Activated CD4-positive, alpha-beta memory T cell treated with anti-CD3 and anti-CD28 coated beads for 36 hours (primary cell): ENCODE results near the gene ABCA12. TPM values are rescaled to one million over a fixed set of nuclear protein-coding genes. Genes with fewer than 3 reads are reported as not detected.
"Not testable (repeated sequence)": the region's sequence is repeated elsewhere in the genome, so short reads cannot be mapped to it uniquely, and the experiment has no call there.

Experiments used
- CTCF ChIA-PET: fragments of 350-600 bp; sonication (Branson Sonifier 250); formaldehyde crosslinking; loops from one replicate; lab custom pipeline; 2021; ENCODE audit warnings: antibody characterized with exemption, inconsistent platforms; lab: Charles Lee
- POLR2A ChIA-PET: fragments of 350-600 bp; sonication (Branson Sonifier 250); formaldehyde crosslinking; loops from one replicate; lab custom pipeline; 2021; ENCODE audit warnings: antibody characterized with exemption; lab: Charles Lee
- DNase-seq: peaks from one replicate; pipeline ENCODE4 v3.0.0-alpha.2; 2020
- H3K27ac Mint-ChIP-seq: one replicate; pipeline ENCODE4 v1.8.0; 2021; ENCODE audit warnings: mixed read lengths
- H3K27me3 Mint-ChIP-seq: one replicate; pipeline ENCODE4 v1.8.0; 2021; ENCODE audit warnings: mixed read lengths
- H3K36me3 Mint-ChIP-seq: one replicate; pipeline ENCODE4 v1.8.0; 2021; ENCODE audit warnings: mixed read lengths
- H3K4me1 Mint-ChIP-seq: one replicate; pipeline ENCODE4 v1.8.0; 2021; ENCODE audit warnings: low read depth, mixed read lengths
- H3K4me3 Mint-ChIP-seq: one replicate; pipeline ENCODE4 v1.8.0; 2021; ENCODE audit warnings: mild to moderate bottlenecking, mixed read lengths
- H3K9me3 Mint-ChIP-seq: one replicate; pipeline ENCODE4 v1.8.0; 2021; ENCODE audit warnings: mixed read lengths
- intact Hi-C: fragments of 100-400 bp; cut with micrococcal nuclease; formaldehyde crosslinking; loops from one replicate; pipeline ENCODE4 v1.15.1; 2023
- total RNA-seq, 2 experiments: library from RNA; stranded (reverse); gene quantifications; one replicate each; pipeline ENCODE4 v1.2.3, GENCODE V29; 2021

ABCA12 gene, protein sequence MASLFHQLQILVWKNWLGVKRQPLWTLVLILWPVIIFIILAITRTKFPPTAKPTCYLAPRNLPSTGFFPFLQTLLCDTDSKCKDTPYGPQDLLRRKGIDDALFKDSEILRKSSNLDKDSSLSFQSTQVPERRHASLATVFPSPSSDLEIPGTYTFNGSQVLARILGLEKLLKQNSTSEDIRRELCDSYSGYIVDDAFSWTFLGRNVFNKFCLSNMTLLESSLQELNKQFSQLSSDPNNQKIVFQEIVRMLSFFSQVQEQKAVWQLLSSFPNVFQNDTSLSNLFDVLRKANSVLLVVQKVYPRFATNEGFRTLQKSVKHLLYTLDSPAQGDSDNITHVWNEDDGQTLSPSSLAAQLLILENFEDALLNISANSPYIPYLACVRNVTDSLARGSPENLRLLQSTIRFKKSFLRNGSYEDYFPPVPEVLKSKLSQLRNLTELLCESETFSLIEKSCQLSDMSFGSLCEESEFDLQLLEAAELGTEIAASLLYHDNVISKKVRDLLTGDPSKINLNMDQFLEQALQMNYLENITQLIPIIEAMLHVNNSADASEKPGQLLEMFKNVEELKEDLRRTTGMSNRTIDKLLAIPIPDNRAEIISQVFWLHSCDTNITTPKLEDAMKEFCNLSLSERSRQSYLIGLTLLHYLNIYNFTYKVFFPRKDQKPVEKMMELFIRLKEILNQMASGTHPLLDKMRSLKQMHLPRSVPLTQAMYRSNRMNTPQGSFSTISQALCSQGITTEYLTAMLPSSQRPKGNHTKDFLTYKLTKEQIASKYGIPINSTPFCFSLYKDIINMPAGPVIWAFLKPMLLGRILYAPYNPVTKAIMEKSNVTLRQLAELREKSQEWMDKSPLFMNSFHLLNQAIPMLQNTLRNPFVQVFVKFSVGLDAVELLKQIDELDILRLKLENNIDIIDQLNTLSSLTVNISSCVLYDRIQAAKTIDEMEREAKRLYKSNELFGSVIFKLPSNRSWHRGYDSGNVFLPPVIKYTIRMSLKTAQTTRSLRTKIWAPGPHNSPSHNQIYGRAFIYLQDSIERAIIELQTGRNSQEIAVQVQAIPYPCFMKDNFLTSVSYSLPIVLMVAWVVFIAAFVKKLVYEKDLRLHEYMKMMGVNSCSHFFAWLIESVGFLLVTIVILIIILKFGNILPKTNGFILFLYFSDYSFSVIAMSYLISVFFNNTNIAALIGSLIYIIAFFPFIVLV (N-terminal part only)
- not detected for total RNA-seq

DNA sequence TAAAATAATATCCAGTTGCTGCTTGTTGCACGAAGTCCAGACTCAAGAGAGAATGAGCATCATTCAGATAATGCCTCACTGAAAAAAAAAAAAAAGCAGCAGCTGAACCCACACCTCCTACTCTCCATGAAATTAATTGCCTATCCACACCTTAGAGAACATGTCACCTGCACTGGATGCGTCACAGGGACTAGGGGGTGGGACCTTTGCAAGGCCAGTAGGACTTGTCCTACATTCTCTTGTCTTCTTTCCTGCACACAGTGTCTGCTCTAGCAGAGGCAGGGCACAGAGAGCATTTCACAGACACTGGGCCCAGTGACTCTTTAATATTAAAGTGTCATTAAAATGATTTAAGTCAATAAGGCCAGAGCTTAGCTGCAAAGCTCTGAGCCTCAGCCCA is at the start of gene ABCA12:
TSS of gene ABCA12 (minus strand) at position 148 of the 400 bp plus-strand sequence. CDS start 418 bp downstream, outside the sequence.
- no peak for DNase-seq
- Mint-ChIP-seq H3K36me3 (no peaks in the 10 kb centered on the region), H3K4me1 (no peaks in the 10 kb centered on the region), H3K27me3 (no peaks in the 10 kb centered on the region), H3K4me3 (no peak within 1 kb of the TSS), H3K27ac (no peak within 1 kb of the TSS), H3K9me3 (peaks cover 2% of the 10 kb centered on the region)
- ChIA-PET CTCF (no interaction called here), POLR2A (no interaction called here)
- intact Hi-C loops, result no loop called here

DNA sequence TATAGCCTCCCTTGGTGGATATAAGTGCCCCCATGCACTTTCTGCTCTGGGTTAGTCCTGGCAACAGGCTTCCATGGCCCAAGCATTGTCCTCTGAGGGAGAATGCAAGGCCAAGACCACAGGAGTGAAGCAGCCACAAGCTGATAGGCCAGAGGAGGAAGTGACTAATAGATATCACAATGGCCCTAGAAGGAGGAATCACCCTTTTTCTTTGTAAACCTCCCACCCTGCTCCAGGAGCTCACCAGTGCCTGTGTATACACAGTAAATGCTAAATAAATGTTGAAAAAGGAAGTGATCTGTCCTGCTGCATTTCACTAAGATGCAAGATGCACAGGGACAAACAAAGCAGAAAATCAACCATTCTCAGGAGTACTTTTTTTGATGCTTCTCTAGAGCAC is 49.7 kb upstream of the ABCA12 start:
- DNase-seq, result no peak
- peaks cover 15% of the 10 kb centered on the region for H3K27me3 Mint-ChIP-seq
- POLR2A ChIA-PET, result no interaction called here
- H3K27ac Mint-ChIP-seq, result no peak overlapping the region
- no peak overlapping the region for H3K4me3 Mint-ChIP-seq
- CTCF ChIA-PET, result no interaction called here
- H3K36me3 Mint-ChIP-seq, result no peaks in the 10 kb centered on the region
- intact Hi-C loops, result no loop called here
- no peaks in the 10 kb centered on the region for H3K4me1 Mint-ChIP-seq
- H3K9me3 Mint-ChIP-seq, result no peaks in the 10 kb centered on the region

DNA sequence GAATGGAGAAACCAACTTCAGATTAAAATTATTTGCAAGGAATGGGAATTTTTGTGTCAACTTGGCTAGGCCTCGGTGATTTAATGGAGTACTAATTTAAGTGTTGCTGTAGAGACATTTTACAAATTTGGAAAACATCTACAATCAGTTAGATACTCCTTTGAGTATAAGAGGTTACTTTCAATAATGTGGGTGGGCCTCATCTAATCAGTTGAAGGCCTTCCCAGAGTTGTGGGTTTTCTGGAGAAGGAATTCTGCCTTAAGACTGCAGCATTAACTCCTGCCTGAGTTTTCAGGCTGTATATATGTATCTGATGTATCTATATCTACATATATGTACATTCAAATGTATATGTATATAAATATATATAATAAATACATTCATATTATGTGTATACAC is 47.6 kb upstream of the ABCA12 start:
- intact Hi-C loops, result no loop called here
- POLR2A ChIA-PET, result no interaction called here
- Mint-ChIP-seq H3K4me1 (no peaks in the 10 kb centered on the region), H3K27me3 (peaks cover 15% of the 10 kb centered on the region), H3K36me3 (no peaks in the 10 kb centered on the region), H3K9me3 (no peaks in the 10 kb centered on the region), H3K4me3 (no peak overlapping the region), H3K27ac (no peak overlapping the region)
- CTCF ChIA-PET, result no interaction called here
- no peak for DNase-seq

DNA sequence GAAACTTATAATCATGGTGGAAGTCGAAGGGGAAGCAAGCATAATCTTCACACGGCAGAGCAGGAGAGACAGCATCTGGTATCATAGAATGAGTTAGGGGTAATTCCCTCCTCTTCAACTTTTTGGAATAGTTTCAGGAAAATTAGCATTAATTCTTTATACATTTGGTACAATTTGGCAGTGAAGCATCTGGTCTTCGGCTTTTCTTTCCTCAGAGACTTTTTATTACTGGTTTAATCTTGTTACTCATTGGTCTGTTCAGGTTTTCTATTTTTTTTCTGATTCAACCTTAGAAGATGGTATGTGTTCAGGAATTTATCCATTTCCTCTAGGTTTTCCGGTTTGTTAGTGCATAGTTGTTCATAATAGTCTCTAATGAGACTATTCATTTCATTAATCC is 39.7 kb upstream of the ABCA12 start:
- H3K4me3 Mint-ChIP-seq, result no peak overlapping the region
- CTCF ChIA-PET, result no interaction called here
- POLR2A ChIA-PET, result no interaction called here

DNA sequence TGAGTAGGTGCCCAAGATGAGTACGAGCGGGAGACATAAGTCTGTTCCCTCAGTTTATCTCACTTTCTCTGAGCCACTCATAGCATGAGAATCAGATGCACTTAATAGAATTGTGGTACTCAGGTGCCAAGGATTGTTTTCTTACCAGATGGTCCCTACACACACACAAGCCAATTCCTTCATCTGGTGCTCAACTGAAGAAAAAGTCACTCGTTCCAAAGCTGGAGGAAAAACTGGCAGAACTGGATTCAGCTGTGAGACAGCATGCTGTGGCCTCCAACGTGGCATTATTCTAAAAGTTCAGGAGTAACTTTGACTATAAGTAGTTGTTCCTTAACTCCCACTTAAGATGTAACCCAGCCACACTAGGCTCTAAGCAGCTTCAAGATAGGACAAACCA is 33.4 kb upstream of the ABCA12 start:
- Mint-ChIP-seq H3K36me3 (no peaks in the 10 kb centered on the region), H3K27ac (no peak overlapping the region), H3K4me1 (peaks cover 16% of the 10 kb centered on the region), H3K4me3 (no peak overlapping the region), H3K9me3 (no peaks in the 10 kb centered on the region), H3K27me3 (no peaks in the 10 kb centered on the region)
- no peak for DNase-seq
- ChIA-PET CTCF (interaction anchor here (0.6 kb wide), 1 partner anchor 25 kb away, joined by 3 read pairs; no protein-coding TSS in a partner anchor), POLR2A (no interaction called here)
- intact Hi-C loops, result no loop called here

More for the DNA sequence above, 39.7 kb upstream of the ABCA12 start:
- Mint-ChIP-seq H3K9me3 (no peaks in the 10 kb centered on the region), H3K27me3 (peaks cover 5% of the 10 kb centered on the region), H3K27ac (no peak overlapping the region), H3K4me1 (no peaks in the 10 kb centered on the region), H3K36me3 (no peaks in the 10 kb centered on the region)
- no peak for DNase-seq
- intact Hi-C loops, result no loop called here

DNA sequence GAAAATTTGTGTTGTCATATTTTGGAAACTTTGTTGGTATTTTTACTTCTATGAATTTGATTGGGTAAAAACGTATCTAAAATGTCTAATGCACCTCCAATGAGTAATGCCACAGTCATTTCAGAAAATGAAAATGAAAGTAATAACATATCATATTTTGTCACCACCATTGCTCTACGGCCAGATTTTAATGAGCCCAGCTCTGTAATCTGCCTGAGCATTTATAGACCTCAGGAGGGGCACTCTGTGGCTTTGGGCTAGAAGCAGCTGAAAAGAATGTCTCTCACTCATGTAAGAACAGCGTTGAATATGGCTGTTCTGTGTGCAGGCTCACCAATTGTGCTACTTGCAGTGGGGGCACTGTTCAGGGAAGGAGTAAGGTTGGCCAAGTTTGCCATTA is 32.7 kb upstream of the ABCA12 start:
- H3K36me3 Mint-ChIP-seq, result no peaks in the 10 kb centered on the region
- H3K9me3 Mint-ChIP-seq, result no peaks in the 10 kb centered on the region
- CTCF ChIA-PET, result no interaction called here
- H3K4me1 Mint-ChIP-seq, result peaks cover 16% of the 10 kb centered on the region
- H3K4me3 Mint-ChIP-seq, result no peak overlapping the region
- POLR2A ChIA-PET, result no interaction called here
- H3K27me3 Mint-ChIP-seq, result no peaks in the 10 kb centered on the region
- intact Hi-C loops, result no loop called here
- H3K27ac Mint-ChIP-seq, result no peak overlapping the region
- no peak for DNase-seq

DNA sequence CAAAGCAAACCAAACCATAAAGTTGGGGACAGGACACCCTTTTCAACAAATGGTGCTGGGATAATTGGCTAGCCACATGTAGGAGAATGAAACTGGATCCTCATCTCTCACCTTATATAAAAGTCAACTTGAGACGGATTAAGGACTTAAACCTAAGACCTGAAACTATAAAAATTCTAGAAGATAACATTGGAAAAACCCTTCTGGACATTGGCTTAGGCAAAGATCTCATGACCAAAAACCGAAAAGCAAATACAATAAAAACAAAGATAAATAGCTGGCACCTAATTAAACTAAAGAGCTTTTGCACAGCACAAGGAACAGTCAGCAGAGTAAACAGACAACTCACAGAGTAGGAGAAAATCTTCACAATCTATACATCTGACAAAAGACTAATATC is 28.1 kb upstream of the ABCA12 start:
- H3K27ac Mint-ChIP-seq, H3K36me3 Mint-ChIP-seq, H3K4me3 Mint-ChIP-seq, intact Hi-C loops, CTCF ChIA-PET, POLR2A ChIA-PET, H3K9me3 Mint-ChIP-seq, DNase-seq, H3K27me3 Mint-ChIP-seq: not testable (repeated sequence)
- peaks cover 15% of the 10 kb centered on the region for H3K4me1 Mint-ChIP-seq

DNA sequence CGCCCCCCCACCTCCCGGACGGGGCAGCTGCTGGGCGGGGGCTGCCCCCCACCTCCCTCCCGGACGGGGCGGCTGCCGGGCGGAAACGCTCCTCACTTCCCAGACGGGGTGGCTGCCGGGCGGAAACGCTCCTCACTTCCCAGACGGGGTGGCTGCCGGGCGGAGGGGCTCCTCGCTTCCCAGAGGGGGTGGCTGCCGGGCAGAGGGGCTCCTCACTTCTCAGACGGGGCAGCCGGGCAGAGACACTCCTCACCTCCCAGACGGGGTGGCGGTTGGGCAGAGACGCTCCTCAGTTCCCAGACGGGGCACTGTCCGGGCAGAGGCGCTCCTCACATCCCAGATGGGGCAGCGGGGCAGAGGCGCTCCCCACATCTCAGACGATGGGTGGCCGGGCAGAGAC is 24.9 kb upstream of the ABCA12 start:
- H3K27ac Mint-ChIP-seq, H3K9me3 Mint-ChIP-seq: not testable (repeated sequence)

DNA sequence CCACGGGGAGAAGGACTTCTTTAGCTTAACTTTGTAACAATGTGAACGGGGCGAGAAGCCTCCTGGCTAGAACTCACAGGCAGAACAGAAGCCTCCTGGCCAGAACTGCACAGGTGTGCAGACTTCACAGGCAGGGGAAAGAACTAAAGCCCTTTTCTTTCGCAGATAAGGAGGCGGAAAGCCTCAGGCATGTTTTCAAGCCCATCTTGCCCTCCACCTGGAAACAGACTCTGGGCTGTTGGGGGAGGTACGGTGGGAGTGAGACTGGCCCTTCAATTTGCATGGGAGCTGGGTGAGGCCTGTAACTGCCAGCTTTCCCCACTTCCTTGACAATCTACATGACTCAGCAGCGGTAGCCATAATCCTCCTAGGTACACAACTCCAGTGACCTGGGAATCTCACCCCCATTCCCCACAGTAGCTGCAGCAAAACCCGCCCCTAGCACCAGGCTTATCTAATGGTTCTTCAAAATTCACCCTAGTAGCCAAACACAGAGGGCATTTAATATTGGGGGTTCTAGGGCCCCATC is 22.9 kb upstream of the ABCA12 start:
- Mint-ChIP-seq H3K27me3 (no peaks in the 10 kb centered on the region), H3K4me3 (no peak overlapping the region), H3K36me3 (no peaks in the 10 kb centered on the region), H3K4me1 (no peaks in the 10 kb centered on the region), H3K9me3 (no peaks in the 10 kb centered on the region), H3K27ac (no peak overlapping the region)
- intact Hi-C loops, result no loop called here
- no peak for DNase-seq
- CTCF ChIA-PET, result no interaction called here
- POLR2A ChIA-PET, result no interaction called here

More for the DNA sequence above, 24.9 kb upstream of the ABCA12 start:
- intact Hi-C loops, POLR2A ChIA-PET, CTCF ChIA-PET, H3K36me3 Mint-ChIP-seq, DNase-seq, H3K4me3 Mint-ChIP-seq, H3K27me3 Mint-ChIP-seq, H3K4me1 Mint-ChIP-seq: not testable (repeated sequence)

DNA sequence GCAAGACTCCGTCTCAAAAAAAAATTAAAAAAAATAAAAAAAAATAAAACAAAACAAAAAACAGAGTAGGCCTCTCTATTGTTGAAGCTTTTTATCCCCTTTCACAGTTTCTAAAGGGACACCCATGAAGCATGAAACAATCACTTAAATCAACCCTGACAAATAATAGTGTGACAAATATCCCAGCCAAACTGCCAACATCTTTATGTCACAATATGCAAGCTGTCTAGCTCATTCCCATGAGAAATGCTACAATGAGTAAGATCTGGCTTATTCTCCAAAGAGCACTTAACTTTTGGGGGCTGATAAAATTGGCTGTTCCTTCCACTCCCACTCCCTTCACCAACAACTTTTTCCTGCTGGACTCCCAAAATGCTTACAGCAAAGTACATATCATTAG is 21.7 kb upstream of the ABCA12 start:
- no peaks in the 10 kb centered on the region for H3K36me3 Mint-ChIP-seq
- intact Hi-C loops, result no loop called here
- CTCF ChIA-PET, result no interaction called here
- DNase-seq, result no peak
- no peak overlapping the region for H3K4me3 Mint-ChIP-seq
- POLR2A ChIA-PET, result no interaction called here
- no peaks in the 10 kb centered on the region for H3K9me3 Mint-ChIP-seq
- no peak overlapping the region for H3K27ac Mint-ChIP-seq
- H3K4me1 Mint-ChIP-seq, result no peaks in the 10 kb centered on the region
- no peaks in the 10 kb centered on the region for H3K27me3 Mint-ChIP-seq

DNA sequence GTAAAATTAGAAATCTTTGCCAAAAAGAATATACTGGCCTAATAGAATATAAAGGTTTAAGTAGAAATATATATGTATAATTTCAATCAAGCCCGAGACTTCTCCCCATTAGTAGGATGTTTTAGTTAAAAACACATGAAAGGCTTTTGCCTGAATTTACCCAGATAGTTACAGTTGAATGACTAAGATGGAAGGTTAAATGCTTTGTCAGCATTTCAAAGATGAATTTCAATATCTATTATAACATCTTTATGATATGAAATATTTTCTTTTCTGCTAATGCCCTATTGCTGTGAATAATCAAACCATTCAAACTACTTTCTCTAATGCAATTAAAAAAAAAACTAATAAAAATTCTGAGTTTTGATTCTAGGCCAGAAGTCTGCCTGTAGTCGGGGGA is 18.0 kb upstream of the ABCA12 start:
- Mint-ChIP-seq H3K4me3 (no peak overlapping the region), H3K27me3 (no peaks in the 10 kb centered on the region), H3K27ac (no peak overlapping the region), H3K36me3 (no peaks in the 10 kb centered on the region), H3K4me1 (no peaks in the 10 kb centered on the region), H3K9me3 (no peaks in the 10 kb centered on the region)
- CTCF ChIA-PET, result no interaction called here
- DNase-seq, result no peak
- POLR2A ChIA-PET, result no interaction called here
- intact Hi-C loops, result no loop called here

DNA sequence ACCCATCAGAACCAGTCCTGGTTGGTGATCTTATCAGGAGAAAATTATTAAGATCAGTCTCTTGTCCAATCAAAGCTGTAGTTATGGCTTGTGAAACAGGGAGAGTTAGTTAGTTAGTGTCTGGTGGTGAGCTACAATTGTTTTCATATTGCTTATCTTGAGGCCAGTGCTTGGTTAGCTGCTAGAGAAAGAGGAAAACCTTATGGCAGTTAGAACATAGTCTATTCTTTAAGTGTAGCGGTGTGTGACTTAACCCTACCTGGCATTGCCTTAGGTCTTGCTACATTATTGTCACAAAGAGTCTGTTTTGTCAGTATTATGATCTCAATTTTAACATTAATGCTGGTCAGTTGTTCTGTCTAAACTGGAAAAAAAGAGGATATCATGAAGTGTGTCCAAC is 11.5 kb upstream of the ABCA12 start:
- Mint-ChIP-seq H3K4me3 (no peak overlapping the region), H3K4me1 (no peaks in the 10 kb centered on the region), H3K36me3 (no peaks in the 10 kb centered on the region), H3K27ac (no peak overlapping the region), H3K9me3 (no peaks in the 10 kb centered on the region), H3K27me3 (peaks cover 2% of the 10 kb centered on the region)
- intact Hi-C loops, result no loop called here
- no peak for DNase-seq
- ChIA-PET POLR2A (no interaction called here), CTCF (no interaction called here)
